ENCODE results near the gene CDK16.

- TF ChIP-seq TAF1 (IDR thresholded peaks at IDR 0.05; ENCODE audit: low read depth, low read length) (no peak), POLR2AphosphoS5 (IDR thresholded peaks at IDR 0.05; ENCODE audit: low read depth, low read length) (no peak)
These were observed 5.2 kb downstream of the CDK16 start for GRCh38 chrX:47223476-47224250.
